HT-29 (cell line): ENCODE data around the gene PDE11A. TPM values are rescaled to one million over a fixed set of nuclear protein-coding genes. Genes with fewer than 3 reads are reported as not detected.

Experiments used
- DNase-seq: peaks from one replicate; pipeline ENCODE4 v3.0.0-alpha.2; 2015; ENCODE audit warnings: low spot score
- total RNA-seq: library from RNA; depleted of rRNA; stranded (reverse); fragments of >200 nt; shearing (Covaris generic); gene quantifications from 2 replicates; pipeline ENCODE4 v1.2.3, GENCODE V29; 2014

Gene PDE11A
- total RNA-seq, 1 experiment from 2014 or later: not detected

- DNase-seq: no peak
Observed at GRCh38 chr2:177633910-177634294, 438.7 kb downstream of the PDE11A start.

GRCh38 chr2:177633111-177633510 lies 439.5 kb downstream of the PDE11A start:
- peak; percentile 36 for DNase-seq

GRCh38 chr2:177631680-177632079 lies 440.9 kb downstream of the PDE11A start:
- no peak for DNase-seq

GRCh38 chr2:177629357-177630024 lies 443.1 kb downstream of the PDE11A start:
- no peak for DNase-seq

- DNase-seq: no peak
Observed at GRCh38 chr2:177628831-177629230, 443.7 kb downstream of the PDE11A start.

- DNase-seq: no peak
Observed at GRCh38 chr2:177625744-177626650, 446.6 kb downstream of the PDE11A start.

- no peak for DNase-seq
Observed at GRCh38 chr2:177622521-177622920, 450.1 kb downstream of the PDE11A start.

GRCh38 chr2:177619986-177620385 lies 452.6 kb downstream of the PDE11A start:
- DNase-seq: no peak

GRCh38 chr2:177619461-177619860 lies 453.1 kb downstream of the PDE11A start:
- DNase-seq: no peak

GRCh38 chr2:177618255-177619253 lies 454.0 kb downstream of the PDE11A start:
- DNase-seq: peak; percentile 91

- DNase-seq: no peak
Observed at GRCh38 chr2:177617849-177618248, 454.7 kb downstream of the PDE11A start.

- no peak for DNase-seq
Observed at GRCh38 chr2:177616731-177617130, 455.8 kb downstream of the PDE11A start.

GRCh38 chr2:177616066-177616465 lies 456.5 kb downstream of the PDE11A start:
- no peak for DNase-seq

GRCh38 chr2:177612659-177613058 lies 459.9 kb downstream of the PDE11A start:
- no peak for DNase-seq

GRCh38 chr2:177611310-177611886 lies 461.2 kb downstream of the PDE11A start:
- DNase-seq: no peak

- DNase-seq: no peak
Observed at GRCh38 chr2:177610813-177611212, 461.8 kb downstream of the PDE11A start.

GRCh38 chr2:177606636-177607035 lies 465.9 kb downstream of the PDE11A start:
- DNase-seq: no peak

GRCh38 chr2:177604271-177605065 lies 468.1 kb downstream of the PDE11A start:
- peak; percentile 43 for DNase-seq

- no peak for DNase-seq
Observed at GRCh38 chr2:177603768-177604167, 468.8 kb downstream of the PDE11A start.

- DNase-seq: no peak
Observed at GRCh38 chr2:177603181-177603580, 469.4 kb downstream of the PDE11A start.
